Parathyroid adenoma (tissue), 2 donors: ENCODE measurements around the gene TENM4.

Experiments used
- H2AFZ ChIP-seq: fragments of 300-600 bp; sonication (generic); one replicate; pipeline ENCODE4 v1.7.0; 2017; ENCODE audit warnings: antibody characterized with exemption, mild to moderate bottlenecking
- H3K27ac ChIP-seq: fragments of 300-600 bp; sonication (generic); one replicate; pipeline ENCODE4 v1.7.0; 2017
- H3K27me3 ChIP-seq: fragments of 300-600 bp; sonication (generic); one replicate; pipeline ENCODE4 v1.7.0; 2017; ENCODE audit warnings: low read length; ENCODE audit not compliant: control insufficient read depth, insufficient read depth
- H3K36me3 ChIP-seq: fragments of 300-600 bp; sonication (generic); one replicate; pipeline ENCODE4 v1.7.0; 2017; ENCODE audit warnings: low read length; ENCODE audit not compliant: control insufficient read depth, insufficient read depth
- H3K4me1 ChIP-seq: fragments of 300-600 bp; sonication (generic); one replicate; pipeline ENCODE4 v1.7.0; 2017; ENCODE audit warnings: control low read depth
- H3K4me2 ChIP-seq: fragments of 300-600 bp; sonication (generic); one replicate; pipeline ENCODE4 v1.7.0; 2017; ENCODE audit warnings: low read length
- H3K4me3 ChIP-seq: fragments of 300-600 bp; sonication (generic); one replicate; pipeline ENCODE4 v1.7.0; 2017; ENCODE audit warnings: low read depth, low read length
- H3K79me2 ChIP-seq: fragments of 300-600 bp; sonication (generic); one replicate; pipeline ENCODE4 v1.7.0; 2017; ENCODE audit warnings: control low read depth
- H3K9ac ChIP-seq: fragments of 300-600 bp; sonication (generic); one replicate; pipeline ENCODE4 v1.7.0; 2017; ENCODE audit warnings: mild to moderate bottlenecking
- H3K9me3 ChIP-seq: fragments of 300-600 bp; sonication (generic); one replicate; pipeline ENCODE4 v1.7.0; 2017; ENCODE audit warnings: low read length; ENCODE audit not compliant: control insufficient read depth
- CTCF ChIP-seq: fragments of 300-600 bp; sonication (generic); IDR thresholded peaks from one replicate; pipeline ENCODE4 v1.7.0; 2017; ENCODE audit warnings: antibody characterized with exemption, mild to moderate bottlenecking
- donor health status: primary hyperparathyroidism.

Gene TENM4

GRCh38 chr11:79022265-79022664 is 418.6 kb downstream of the TENM4 start:
- Histone ChIP-seq H3K36me3 (no peaks in the 10 kb centered on the region), H3K4me3 (no peak overlapping the region), H3K9me3 (no peaks in the 10 kb centered on the region), H3K9ac (no peak overlapping the region), H2AFZ (no peak overlapping the region), H3K4me1 (no peaks in the 10 kb centered on the region), H3K4me2 (no peak overlapping the region), H3K27ac (no peak overlapping the region), H3K79me2 (no peaks in the 10 kb centered on the region), H3K27me3 (no peaks in the 10 kb centered on the region)
- TF ChIP-seq CTCF: no peak

- no peak overlapping the region for H3K4me2 ChIP-seq
- H3K27ac ChIP-seq: no peak overlapping the region
- H3K79me2 ChIP-seq: no peaks in the 10 kb centered on the region
- no peak overlapping the region for H3K9ac ChIP-seq
- H3K4me1 ChIP-seq: no peaks in the 10 kb centered on the region
- H3K4me3 ChIP-seq: no peak overlapping the region
- H3K36me3 ChIP-seq: no peaks in the 10 kb centered on the region
- no peak overlapping the region for H2AFZ ChIP-seq
- H3K27me3 ChIP-seq: no peaks in the 10 kb centered on the region
- H3K9me3 ChIP-seq: no peaks in the 10 kb centered on the region
- no peak for TF ChIP-seq CTCF
Observed at GRCh38 chr11:79021601-79022000, 419.2 kb downstream of the TENM4 start.

- Histone ChIP-seq H3K4me2 (no peak overlapping the region), H3K9ac (no peak overlapping the region), H3K4me3 (no peak overlapping the region), H2AFZ (no peak overlapping the region), H3K27ac (no peak overlapping the region), H3K4me1 (no peaks in the 10 kb centered on the region), H3K36me3 (no peaks in the 10 kb centered on the region), H3K9me3 (no peaks in the 10 kb centered on the region), H3K27me3 (no peaks in the 10 kb centered on the region), H3K79me2 (no peaks in the 10 kb centered on the region)
- TF ChIP-seq CTCF: no peak
Observed at GRCh38 chr11:79019975-79020374, 420.9 kb downstream of the TENM4 start.

- Histone ChIP-seq H3K36me3 (no peaks in the 10 kb centered on the region), H3K79me2 (no peaks in the 10 kb centered on the region), H2AFZ (no peak overlapping the region), H3K9ac (no peak overlapping the region), H3K9me3 (no peaks in the 10 kb centered on the region), H3K4me1 (no peaks in the 10 kb centered on the region), H3K4me2 (no peak overlapping the region), H3K27me3 (no peaks in the 10 kb centered on the region), H3K4me3 (no peak overlapping the region), H3K27ac (no peak overlapping the region)
- TF ChIP-seq CTCF: no peak
Observed at GRCh38 chr11:79019277-79019676, 421.6 kb downstream of the TENM4 start.

- no peak overlapping the region for H3K9ac ChIP-seq
- H3K36me3 ChIP-seq: no peaks in the 10 kb centered on the region
- no peak overlapping the region for H3K4me2 ChIP-seq
- no peak for TF ChIP-seq CTCF
- H3K27me3 ChIP-seq: no peaks in the 10 kb centered on the region
- H3K79me2 ChIP-seq: no peaks in the 10 kb centered on the region
- H3K27ac ChIP-seq: no peak overlapping the region
- H2AFZ ChIP-seq: no peak overlapping the region
- H3K4me1 ChIP-seq: no peaks in the 10 kb centered on the region
- H3K9me3 ChIP-seq: no peaks in the 10 kb centered on the region
- no peak overlapping the region for H3K4me3 ChIP-seq
Observed at GRCh38 chr11:79018371-79018849, 422.4 kb downstream of the TENM4 start.
